ENCODE data around the gene SLC25A12.
"Not testable (repeated sequence)": the region's sequence is repeated elsewhere in the genome, so short reads cannot be mapped to it uniquely, and the experiment has no call there.

SLC25A12 gene

GRCh38 chr2:171913517-171913916 is 19.5 kb upstream of the SLC25A12 start:
- no peaks in the 10 kb centered on the region for H3K27me3 ChIP-seq
- no peaks in the 10 kb centered on the region for H3K4me1 ChIP-seq
- H3K4me3 ChIP-seq = no peak overlapping the region
- intact Hi-C loops (cut with DNase I; ENCODE audit: low total_unique reads) = no loop called here
- DNase-seq = no peak
- no peak for TF ChIP-seq CTCF (IDR thresholded peaks at IDR 0.05)
- H3K27ac ChIP-seq = no peak overlapping the region
- H3K9me3 ChIP-seq = no peaks in the 10 kb centered on the region
- no peaks in the 10 kb centered on the region for H3K36me3 ChIP-seq

- no peak for TF ChIP-seq CTCF (IDR thresholded peaks at IDR 0.05)
- no peak for DNase-seq
- H3K9me3 ChIP-seq = no peaks in the 10 kb centered on the region
- no peaks in the 10 kb centered on the region for H3K36me3 ChIP-seq
- H3K27me3 ChIP-seq = no peaks in the 10 kb centered on the region
- intact Hi-C loops (cut with DNase I; ENCODE audit: low total_unique reads) = no loop called here
- H3K27ac ChIP-seq = no peak overlapping the region
- H3K4me1 ChIP-seq = no peaks in the 10 kb centered on the region
- H3K4me3 ChIP-seq = no peak overlapping the region
These were observed 16.4 kb upstream of the SLC25A12 start for GRCh38 chr2:171910494-171910893.

GRCh38 chr2:171909266-171909665 is 15.2 kb upstream of the SLC25A12 start:
- intact Hi-C loops (cut with DNase I; ENCODE audit: low total_unique reads) = no loop called here
- no peaks in the 10 kb centered on the region for H3K36me3 ChIP-seq
- no peaks in the 10 kb centered on the region for H3K27me3 ChIP-seq
- H3K4me3 ChIP-seq = no peak overlapping the region
- no peaks in the 10 kb centered on the region for H3K4me1 ChIP-seq
- H3K27ac ChIP-seq = no peak overlapping the region
- no peak for DNase-seq
- TF ChIP-seq CTCF (IDR thresholded peaks at IDR 0.05) = no peak
- no peaks in the 10 kb centered on the region for H3K9me3 ChIP-seq

- no peak for TF ChIP-seq CTCF (IDR thresholded peaks at IDR 0.05)
- no peak overlapping the region for H3K27ac ChIP-seq
- intact Hi-C loops (cut with DNase I; ENCODE audit: low total_unique reads) = no loop called here
These were observed 14.2 kb upstream of the SLC25A12 start for GRCh38 chr2:171908235-171908634.

GRCh38 chr2:171902840-171903420 is 8.9 kb upstream of the SLC25A12 start:
- intact Hi-C loops (cut with DNase I; ENCODE audit: low total_unique reads) = no loop called here
- Histone ChIP-seq H3K36me3 (no peaks in the 10 kb centered on the region), H3K4me1 (peaks cover 0 to 5% (median 2%) of the 10 kb centered on the region in 4 donors), H3K27ac (no peak overlapping the region), H3K4me3 (no peak overlapping the region), H3K27me3 (no peaks in the 10 kb centered on the region), H3K9me3 (no peaks in the 10 kb centered on the region)
- TF ChIP-seq CTCF (IDR thresholded peaks at IDR 0.05) = no peak
- no peak for DNase-seq

More at GRCh38 chr2:171908235-171908634, 14.2 kb upstream of the SLC25A12 start:
- DNase-seq = no peak
- H3K4me1 ChIP-seq = no peaks in the 10 kb centered on the region
- H3K4me3 ChIP-seq = no peak overlapping the region
- H3K36me3 ChIP-seq = no peaks in the 10 kb centered on the region
- no peaks in the 10 kb centered on the region for H3K27me3 ChIP-seq
- no peaks in the 10 kb centered on the region for H3K9me3 ChIP-seq

GRCh38 chr2:171899623-171900282 is 5.7 kb upstream of the SLC25A12 start:
- DNase-seq; H3K27ac ChIP-seq; H3K9me3 ChIP-seq; H3K4me3 ChIP-seq; intact Hi-C loops (cut with DNase I; ENCODE audit: low total_unique reads); H3K27me3 ChIP-seq; H3K36me3 ChIP-seq: not testable (repeated sequence)
- H3K4me1 ChIP-seq = peaks cover 0 to 23% (median 5%) of the 10 kb centered on the region in 4 donors
